ENCODE results near the gene GNG4.

GNG4 gene

DNA sequence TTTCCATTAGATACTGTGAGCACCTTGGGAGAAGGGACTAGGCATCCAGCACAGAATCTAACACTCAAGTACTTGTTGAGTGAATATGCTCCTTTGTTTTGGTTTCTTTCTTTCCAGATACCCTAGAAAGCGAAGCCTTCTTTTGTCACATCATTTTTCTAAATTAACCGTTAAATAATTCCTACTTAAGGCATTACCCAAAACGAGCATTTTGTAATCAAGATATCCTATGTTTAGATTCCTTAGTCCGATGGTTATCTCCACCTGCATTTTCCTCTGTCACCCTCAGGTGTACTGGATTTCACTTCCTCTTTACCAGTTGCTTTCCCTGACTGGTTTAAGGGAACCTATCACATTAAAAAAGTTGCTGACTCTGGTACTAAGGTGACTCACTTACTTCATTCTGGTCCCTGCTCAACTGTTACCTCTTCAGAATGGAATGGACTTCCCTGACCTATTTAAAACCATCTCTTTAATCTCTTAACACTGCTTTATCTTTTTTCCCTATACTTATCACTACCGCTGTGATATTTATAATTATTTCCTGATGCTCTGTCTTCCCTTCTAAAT lies 148.5 kb downstream of the GNG4 start:
- no peak for DNase-seq
- no peak overlapping the region for H3K9ac ChIP-seq (ENCODE audit: low read length)
- 0 out of 2 replicates have a peak overlapping the region, but pooled peaks have one; percentile 3 for H3K4me2 ChIP-seq (ENCODE audit: low read depth, low read length)
- peaks cover 71% of the 10 kb centered on the region for H3K79me2 ChIP-seq (ENCODE audit: low read length)
- H3K9me2 ChIP-seq (replicated peaks; ENCODE audit: insufficient read depth, low read length): no peaks in the 10 kb centered on the region
- no peak overlapping the region for H3K27ac ChIP-seq (ENCODE audit: low read length)
- H3K9me3 ChIP-seq (replicated peaks; ENCODE audit: insufficient read depth, low read length): no peaks in the 10 kb centered on the region
- peaks cover 17% of the 10 kb centered on the region for H3K4me1 ChIP-seq (ENCODE audit: low read length)
- peaks cover 7% of the 10 kb centered on the region for H4K20me1 ChIP-seq (ENCODE audit: insufficient read depth, low read length)
- no peak for TF ChIP-seq CTCF (IDR thresholded peaks at IDR 0.05; ENCODE audit: low read length)
- TF ChIP-seq EZH2phosphoT487 (IDR thresholded peaks at IDR 0.05; ENCODE audit: low read length): no peak
- TF ChIP-seq EZH2 (optimal IDR thresholded peaks at IDR 0.05; ENCODE audit: low read depth, low read length): no peak
- no peak overlapping the region for H3K4me3 ChIP-seq (ENCODE audit: low read length)
- peaks cover 30% of the 10 kb centered on the region for H3F3A ChIP-seq (ENCODE audit: insufficient read depth, low read length)
- no peaks in the 10 kb centered on the region for H3K36me3 ChIP-seq (replicated peaks; ENCODE audit: insufficient read depth, low read length)
- no peak overlapping the region for H2AFZ ChIP-seq (ENCODE audit: low read length)
- no peaks in the 10 kb centered on the region for H3K27me3 ChIP-seq (replicated peaks; ENCODE audit: insufficient read depth, low read length)
